ENCODE measurements around the gene ANAPC7.
"Not testable (repeated sequence)": the region's sequence is repeated elsewhere in the genome, so short reads cannot be mapped to it uniquely, and the experiment has no call there.

ANAPC7 gene, protein sequence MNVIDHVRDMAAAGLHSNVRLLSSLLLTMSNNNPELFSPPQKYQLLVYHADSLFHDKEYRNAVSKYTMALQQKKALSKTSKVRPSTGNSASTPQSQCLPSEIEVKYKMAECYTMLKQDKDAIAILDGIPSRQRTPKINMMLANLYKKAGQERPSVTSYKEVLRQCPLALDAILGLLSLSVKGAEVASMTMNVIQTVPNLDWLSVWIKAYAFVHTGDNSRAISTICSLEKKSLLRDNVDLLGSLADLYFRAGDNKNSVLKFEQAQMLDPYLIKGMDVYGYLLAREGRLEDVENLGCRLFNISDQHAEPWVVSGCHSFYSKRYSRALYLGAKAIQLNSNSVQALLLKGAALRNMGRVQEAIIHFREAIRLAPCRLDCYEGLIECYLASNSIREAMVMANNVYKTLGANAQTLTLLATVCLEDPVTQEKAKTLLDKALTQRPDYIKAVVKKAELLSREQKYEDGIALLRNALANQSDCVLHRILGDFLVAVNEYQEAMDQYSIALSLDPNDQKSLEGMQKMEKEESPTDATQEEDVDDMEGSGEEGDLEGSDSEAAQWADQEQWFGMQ

DNA sequence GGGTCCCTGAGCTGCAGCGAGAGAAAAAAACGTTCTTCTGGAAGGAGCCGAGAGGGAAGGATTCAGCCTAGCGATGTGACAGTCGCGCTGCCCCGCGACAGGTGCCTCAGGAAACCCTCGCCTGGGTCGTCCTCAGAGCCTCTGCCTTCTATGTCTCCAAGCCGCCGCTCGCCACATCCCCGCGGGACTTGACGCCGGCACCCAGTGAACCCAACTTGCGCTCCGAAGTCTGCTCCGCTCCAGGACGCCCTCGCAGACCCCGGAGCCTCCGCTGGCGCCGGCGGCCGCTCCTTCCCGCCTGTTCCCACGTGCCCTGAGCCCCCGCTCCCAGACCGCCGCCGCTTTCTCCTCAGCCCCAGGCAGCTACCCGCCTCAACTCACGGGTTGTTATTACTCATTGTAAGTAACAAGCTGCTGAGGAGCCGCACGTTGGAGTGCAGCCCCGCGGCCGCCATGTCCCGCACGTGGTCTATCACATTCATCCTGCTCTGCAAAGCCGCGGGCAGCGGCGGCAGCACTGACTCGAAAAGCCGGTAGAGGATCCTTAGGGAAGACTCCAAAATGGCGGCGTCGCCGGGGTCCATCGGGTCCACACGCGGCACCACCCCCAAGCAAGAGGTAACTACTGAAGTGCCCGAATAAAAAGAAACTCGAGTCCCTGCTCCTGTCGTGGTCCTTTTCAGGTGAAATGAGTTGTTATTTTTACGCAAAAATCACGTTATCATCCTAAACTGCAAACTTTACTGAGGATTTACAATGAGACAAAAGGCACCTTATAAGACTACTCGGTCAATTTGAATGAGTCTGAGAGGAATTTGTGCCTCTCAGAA is at the start of gene ANAPC7:
Gene ANAPC7 (minus strand): TSS at position 563 of the 830 bp plus-strand sequence. CDS start 81 bp downstream, at position 482.
- H3K4me1 Mint-ChIP-seq, result peaks cover 26% of the 10 kb centered on the region
- H3K9me3 Mint-ChIP-seq, result no peaks in the 10 kb centered on the region
- peak within 1 kb of the TSS; percentile 100 for H3K27ac Mint-ChIP-seq
- H3K36me3 Mint-ChIP-seq, result peaks cover 8% of the 10 kb centered on the region
- H3K4me3 Mint-ChIP-seq, result peak within 1 kb of the TSS; percentile 100
- no peaks in the 10 kb centered on the region for H3K27me3 Mint-ChIP-seq

DNA sequence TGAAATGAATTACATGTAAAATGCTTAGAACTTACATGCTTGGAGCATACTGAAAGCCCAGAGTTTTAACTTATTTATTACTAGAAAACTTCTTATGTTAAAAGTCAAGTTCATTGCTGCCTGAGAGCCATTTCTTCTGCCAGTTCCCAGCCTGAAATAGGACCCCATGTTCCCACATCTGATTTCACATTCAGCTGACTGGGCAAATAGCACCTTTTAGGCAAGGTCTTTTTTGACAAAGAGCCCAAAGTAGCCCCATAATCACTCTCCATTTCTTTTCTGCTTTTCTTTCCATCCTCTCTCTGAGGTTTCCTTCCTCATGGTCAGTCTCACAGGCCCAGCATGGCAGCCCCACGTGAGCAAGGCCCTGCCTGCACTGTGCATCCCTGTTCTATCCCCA is 47.8 kb upstream of the ANAPC7 start:
- Mint-ChIP-seq H3K4me1 (peaks cover 38% of the 10 kb centered on the region), H3K36me3 (peaks cover 15% of the 10 kb centered on the region), H3K27me3 (no peaks in the 10 kb centered on the region), H3K4me3 (peak overlapping the region; percentile 99), H3K9me3 (no peaks in the 10 kb centered on the region), H3K27ac (peak overlapping the region; percentile 70)

DNA sequence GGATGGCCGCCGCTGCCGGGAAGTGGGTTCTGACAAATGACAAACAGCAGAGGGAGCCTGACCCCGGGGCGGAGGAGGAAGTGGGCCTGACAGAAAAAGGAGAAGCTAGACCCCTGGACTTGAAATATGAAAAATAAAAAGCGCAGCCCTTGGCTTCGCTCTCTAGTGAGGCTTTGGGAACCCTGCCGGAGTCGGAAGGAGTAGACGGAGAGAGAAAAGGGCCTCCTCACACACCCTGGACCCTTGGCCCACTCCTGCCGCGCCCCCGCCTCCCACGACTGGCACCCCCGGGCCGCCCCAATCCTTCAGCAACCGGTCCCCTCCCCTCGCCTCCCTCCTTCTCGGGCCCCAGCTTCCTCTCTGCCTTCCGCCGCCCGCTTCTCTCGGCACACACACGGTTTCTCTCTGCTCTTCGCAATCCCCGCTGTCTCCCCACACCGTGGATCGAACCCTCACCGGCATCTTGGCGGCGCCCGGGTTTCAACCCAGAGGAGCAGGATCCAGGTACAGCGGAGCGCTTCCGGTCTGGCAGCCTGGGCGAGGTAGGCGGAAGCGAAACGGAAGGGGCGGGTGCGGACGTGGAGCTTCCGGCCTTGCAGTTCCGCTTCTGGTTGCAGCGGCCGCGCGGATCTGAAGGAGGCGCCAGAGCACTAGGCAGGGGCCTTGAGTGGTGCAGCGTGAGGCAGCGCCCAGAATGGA is 46.4 kb upstream of the ANAPC7 start, which contains the start of gene ARPC3:
Gene ARPC3 (minus strand): TSS at position 539 of the 699 bp plus-strand sequence. CDS start 77 bp downstream, at position 462.
- H3K27me3 Mint-ChIP-seq, result no peaks in the 10 kb centered on the region
- H3K9me3 Mint-ChIP-seq, result no peaks in the 10 kb centered on the region
- peaks cover 20% of the 10 kb centered on the region for H3K36me3 Mint-ChIP-seq
- H3K27ac Mint-ChIP-seq, result peak within 1 kb of the TSS; percentile 100
- H3K4me3 Mint-ChIP-seq, result peak within 1 kb of the TSS; percentile 99
- peaks cover 44% of the 10 kb centered on the region for H3K4me1 Mint-ChIP-seq

DNA sequence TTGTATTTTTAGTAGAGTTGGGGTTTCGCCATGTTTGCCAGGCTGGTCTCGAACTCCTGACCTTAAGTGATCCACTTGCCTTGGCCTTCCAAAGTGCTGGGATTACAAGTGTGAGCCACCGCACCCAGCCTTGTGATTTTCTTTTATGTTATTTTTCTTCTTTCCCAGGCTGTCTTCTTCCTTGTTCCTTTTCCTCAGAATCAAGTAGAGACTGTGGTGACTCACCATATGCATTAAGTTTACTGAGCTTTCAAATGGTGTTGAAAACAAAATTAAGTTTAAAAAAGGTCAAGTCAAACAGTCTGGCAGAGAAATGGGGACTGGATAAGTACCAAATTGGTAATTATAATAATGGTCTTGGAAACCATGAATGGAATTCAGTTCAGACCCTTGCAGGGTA is 40.9 kb upstream of the ANAPC7 start:
- Mint-ChIP-seq H3K4me3 (no peak overlapping the region), H3K27ac (peak overlapping the region; percentile 68), H3K27me3 (no peaks in the 10 kb centered on the region), H3K9me3 (no peaks in the 10 kb centered on the region), H3K36me3 (peaks cover 16% of the 10 kb centered on the region), H3K4me1 (peaks cover 36% of the 10 kb centered on the region)

DNA sequence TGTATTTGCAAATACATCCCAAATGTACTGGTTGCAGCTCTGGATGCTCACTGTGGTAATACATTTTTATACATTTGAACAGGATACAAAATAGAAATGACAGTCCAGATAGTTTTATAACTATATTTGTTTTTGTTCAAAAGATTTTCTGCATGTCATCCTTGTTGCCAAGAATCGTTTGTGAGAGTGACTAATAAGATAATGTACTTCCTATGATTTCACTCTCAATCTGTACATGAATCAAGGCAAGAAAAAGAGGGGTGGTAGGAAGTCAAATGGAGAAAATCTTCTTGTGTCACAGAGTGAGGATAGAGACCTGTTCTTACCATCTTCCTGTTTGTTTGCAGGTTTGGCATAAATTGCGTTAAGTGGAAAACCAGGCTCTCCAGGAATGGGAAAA is 32.7 kb upstream of the ANAPC7 start:
- Mint-ChIP-seq H3K36me3 (peaks cover 4% of the 10 kb centered on the region), H3K9me3 (no peaks in the 10 kb centered on the region), H3K27me3 (no peaks in the 10 kb centered on the region), H3K27ac (no peak overlapping the region), H3K4me1 (no peaks in the 10 kb centered on the region), H3K4me3 (no peak overlapping the region)

DNA sequence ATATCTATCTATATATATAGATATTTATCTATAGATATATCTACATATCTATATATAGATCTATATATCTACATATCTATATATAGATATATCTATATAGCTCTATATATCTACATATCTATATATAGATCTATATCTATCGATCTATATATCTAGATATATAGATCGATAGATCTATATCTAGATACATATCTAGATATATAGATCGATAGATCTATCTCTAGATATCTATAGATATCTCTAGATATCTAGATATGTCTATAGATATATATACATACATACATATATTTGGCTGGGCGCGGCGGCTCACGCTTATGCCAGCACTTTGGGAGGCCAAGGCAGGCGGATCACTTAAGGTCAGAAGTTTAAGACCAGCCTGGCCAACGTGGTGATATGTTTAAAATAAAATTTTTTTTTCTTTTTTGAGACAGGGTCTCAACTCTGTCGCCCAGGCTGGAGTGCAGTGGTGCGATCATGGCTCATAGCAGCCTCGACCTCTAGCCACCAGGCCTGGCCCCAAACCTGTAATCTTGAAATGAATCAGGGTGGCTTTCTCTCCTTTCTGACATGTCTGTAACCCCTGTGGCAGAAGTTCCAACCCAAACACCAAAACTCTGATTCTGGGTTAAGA is 28.6 kb upstream of the ANAPC7 start:
- H3K4me1 Mint-ChIP-seq, result no peaks in the 10 kb centered on the region
- H3K4me3 Mint-ChIP-seq, result no peak overlapping the region
- H3K27me3 Mint-ChIP-seq, result no peaks in the 10 kb centered on the region
- no peaks in the 10 kb centered on the region for H3K9me3 Mint-ChIP-seq
- peaks cover 4% of the 10 kb centered on the region for H3K36me3 Mint-ChIP-seq
- H3K27ac Mint-ChIP-seq, result no peak overlapping the region

DNA sequence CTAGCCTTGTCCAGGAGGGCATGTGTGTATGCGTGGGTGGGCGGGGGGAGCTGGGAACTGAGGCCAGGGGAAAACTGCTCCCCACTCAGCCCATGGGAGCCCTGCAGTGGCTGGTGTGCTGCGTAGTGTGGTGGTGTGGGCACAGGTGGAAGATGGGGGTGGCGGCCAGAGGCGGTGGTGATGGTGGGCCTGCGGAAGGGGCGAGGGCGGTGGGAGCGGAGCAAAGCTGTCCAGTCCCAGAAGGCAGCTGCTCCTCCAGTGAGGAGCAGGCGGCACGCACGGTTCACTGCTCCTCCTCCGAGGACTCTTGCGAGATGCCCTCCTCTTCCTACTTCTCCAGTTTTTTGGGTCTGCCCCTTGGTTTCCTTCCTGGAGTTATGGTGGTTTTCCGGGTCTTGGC is 26.2 kb upstream of the ANAPC7 start:
- not testable (repeated sequence) for H3K4me3 Mint-ChIP-seq, H3K9me3 Mint-ChIP-seq, H3K4me1 Mint-ChIP-seq, H3K27ac Mint-ChIP-seq, H3K36me3 Mint-ChIP-seq, H3K27me3 Mint-ChIP-seq

DNA sequence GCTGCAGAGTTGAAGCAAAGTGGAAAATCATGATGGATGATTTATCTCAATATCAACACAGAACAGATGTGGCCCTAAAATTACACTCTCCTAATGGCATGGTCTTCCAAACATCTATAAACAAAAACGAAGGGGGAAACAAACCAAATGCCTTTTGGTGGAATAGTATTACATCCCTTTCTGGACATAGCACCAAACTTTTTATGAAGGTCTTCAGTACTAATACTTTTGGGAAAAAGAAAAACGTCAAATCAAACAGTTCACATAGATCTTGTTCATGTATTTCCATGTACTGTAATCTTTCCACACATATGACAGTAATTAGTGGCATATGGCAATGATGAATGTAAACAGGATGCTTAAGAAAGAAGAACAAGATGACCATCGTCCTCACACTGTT is 22.9 kb upstream of the ANAPC7 start:
- no peaks in the 10 kb centered on the region for H3K27me3 Mint-ChIP-seq
- no peak overlapping the region for H3K4me3 Mint-ChIP-seq
- no peaks in the 10 kb centered on the region for H3K9me3 Mint-ChIP-seq
- no peaks in the 10 kb centered on the region for H3K4me1 Mint-ChIP-seq
- no peaks in the 10 kb centered on the region for H3K36me3 Mint-ChIP-seq
- H3K27ac Mint-ChIP-seq, result no peak overlapping the region

DNA sequence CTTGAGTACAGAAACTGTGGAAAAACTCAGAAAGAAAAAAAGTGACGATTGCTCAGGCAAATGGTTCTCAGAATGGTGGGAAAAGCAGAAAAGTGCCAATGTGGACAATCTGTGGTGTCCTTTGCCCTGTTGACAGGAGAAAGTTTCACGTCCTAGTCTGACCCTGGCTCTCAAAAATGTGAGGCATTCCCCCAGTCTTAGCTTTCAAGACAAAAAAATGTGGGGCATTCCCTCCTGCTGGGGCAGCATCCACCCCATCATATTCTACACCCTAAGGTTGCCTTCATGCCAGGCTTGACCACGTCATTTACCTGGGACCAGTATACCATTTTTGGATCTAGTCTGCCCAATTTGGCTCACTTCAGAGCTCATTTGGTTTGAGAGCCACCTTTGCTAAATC is 20.7 kb upstream of the ANAPC7 start:
- Mint-ChIP-seq H3K27ac (no peak overlapping the region), H3K4me1 (no peaks in the 10 kb centered on the region), H3K36me3 (no peaks in the 10 kb centered on the region), H3K9me3 (no peaks in the 10 kb centered on the region), H3K4me3 (no peak overlapping the region), H3K27me3 (no peaks in the 10 kb centered on the region)

DNA sequence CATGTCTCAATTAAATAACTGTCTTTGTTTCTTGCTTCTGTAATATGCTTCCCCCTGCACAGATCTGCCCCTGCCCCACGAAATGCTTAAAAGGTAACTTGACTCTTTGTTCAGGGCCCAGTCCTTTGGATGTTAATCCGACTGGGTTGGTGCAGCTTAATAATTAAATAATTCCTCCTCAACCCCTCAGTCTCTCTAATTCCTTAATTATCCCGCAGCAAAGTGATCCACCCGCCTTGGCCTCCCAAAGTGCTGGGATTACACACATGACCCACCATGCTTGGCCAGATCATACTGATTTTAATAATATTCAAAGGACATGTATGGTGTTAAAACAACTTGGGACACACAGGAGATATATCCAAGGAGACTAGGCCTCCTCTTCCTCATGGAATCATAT is 18.2 kb upstream of the ANAPC7 start:
- H3K4me3 Mint-ChIP-seq, result no peak overlapping the region
- H3K9me3 Mint-ChIP-seq, result no peaks in the 10 kb centered on the region
- no peak overlapping the region for H3K27ac Mint-ChIP-seq
- no peaks in the 10 kb centered on the region for H3K4me1 Mint-ChIP-seq
- no peaks in the 10 kb centered on the region for H3K36me3 Mint-ChIP-seq
- no peaks in the 10 kb centered on the region for H3K27me3 Mint-ChIP-seq

DNA sequence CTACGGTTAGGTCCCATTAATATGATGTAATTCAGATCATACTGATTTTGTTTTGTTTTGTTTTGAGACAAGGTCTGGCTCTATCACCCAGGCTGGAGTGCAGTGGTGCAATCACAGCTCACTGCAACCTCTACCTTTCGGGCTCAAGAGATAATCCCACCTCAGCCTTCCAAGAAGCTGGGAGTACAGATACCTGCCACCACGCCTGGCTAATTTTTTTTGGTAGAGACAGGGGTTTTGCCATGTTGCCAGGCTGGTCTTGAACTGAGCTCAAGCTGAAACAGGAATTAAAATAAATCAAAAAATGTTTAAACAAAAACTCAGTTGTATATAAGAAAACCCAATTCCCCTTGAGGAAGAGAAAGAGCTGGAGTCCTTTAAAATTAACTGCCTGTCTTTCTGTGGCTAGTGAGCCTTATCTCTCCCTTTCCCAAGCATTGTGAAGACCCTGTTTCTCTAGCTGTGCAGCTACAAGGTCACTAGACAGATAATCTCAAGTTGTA is 17.7 kb upstream of the ANAPC7 start:
- no peaks in the 10 kb centered on the region for H3K9me3 Mint-ChIP-seq
- H3K4me1 Mint-ChIP-seq, result no peaks in the 10 kb centered on the region
- H3K4me3 Mint-ChIP-seq, result no peak overlapping the region
- H3K27ac Mint-ChIP-seq, result no peak overlapping the region
- H3K27me3 Mint-ChIP-seq, result no peaks in the 10 kb centered on the region
- H3K36me3 Mint-ChIP-seq, result no peaks in the 10 kb centered on the region

DNA sequence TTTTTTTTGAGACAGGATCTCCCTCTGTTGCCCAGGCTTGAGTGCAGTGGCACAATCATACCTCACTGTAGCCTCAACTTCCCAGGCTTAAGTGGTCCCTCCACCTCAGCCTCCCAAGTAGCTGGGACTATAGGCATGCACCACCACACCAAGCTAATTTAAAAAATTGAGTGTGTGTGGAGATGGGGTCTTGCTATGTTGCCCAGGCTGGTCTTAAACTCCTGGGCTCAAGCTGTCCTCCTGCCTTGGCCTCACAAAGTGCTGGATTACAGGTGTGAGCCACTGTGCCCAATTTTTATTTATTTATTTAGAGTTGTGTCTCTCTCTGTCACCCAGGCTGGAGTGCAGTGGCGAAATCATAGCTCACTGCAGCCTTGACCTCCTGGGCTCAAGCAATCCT is 17.1 kb upstream of the ANAPC7 start:
- not testable (repeated sequence) for H3K27ac Mint-ChIP-seq, H3K27me3 Mint-ChIP-seq, H3K4me1 Mint-ChIP-seq, H3K4me3 Mint-ChIP-seq, H3K9me3 Mint-ChIP-seq, H3K36me3 Mint-ChIP-seq

DNA sequence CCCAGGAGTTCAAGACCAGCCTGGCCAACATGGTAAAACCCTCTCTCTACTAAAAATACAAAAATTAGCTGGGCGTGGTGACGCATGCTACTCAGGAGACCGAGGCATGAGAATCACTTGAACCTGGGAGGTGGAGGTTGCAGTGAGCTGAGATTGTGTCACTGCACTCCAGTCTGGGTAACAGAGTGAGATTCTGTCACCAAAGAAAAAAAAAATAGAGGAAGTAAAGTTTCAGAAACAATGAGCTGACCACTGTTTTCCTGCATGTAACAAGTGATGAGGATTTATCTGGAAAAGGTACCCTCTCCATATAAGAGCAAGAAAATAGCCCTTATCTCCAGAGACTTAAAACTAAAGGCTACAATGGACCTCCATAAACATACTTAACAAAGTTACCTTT is 13.6 kb upstream of the ANAPC7 start:
- H3K27me3 Mint-ChIP-seq, H3K27ac Mint-ChIP-seq, H3K36me3 Mint-ChIP-seq, H3K4me1 Mint-ChIP-seq, H3K9me3 Mint-ChIP-seq, H3K4me3 Mint-ChIP-seq: not testable (repeated sequence)

DNA sequence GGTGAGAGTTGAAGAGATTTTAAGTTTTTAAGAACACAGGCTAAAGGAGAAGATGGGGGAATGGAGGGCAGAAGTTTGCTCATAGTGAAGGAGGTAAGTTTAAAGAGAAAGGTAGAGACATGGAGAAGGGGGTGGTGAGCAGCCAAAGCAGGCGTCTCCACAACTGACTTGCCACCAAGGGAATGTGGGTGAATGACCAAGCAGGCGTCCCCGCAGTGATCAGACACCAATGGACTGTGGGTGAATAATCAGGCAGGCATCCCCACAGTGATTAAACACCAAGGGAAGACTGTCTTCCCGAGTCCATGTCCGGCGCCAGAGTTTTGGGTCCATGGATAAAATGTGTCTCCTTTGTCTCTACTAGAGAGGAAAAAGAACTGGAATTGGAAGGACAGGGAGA is 6.6 kb upstream of the ANAPC7 start:
- not testable (repeated sequence) for H3K27me3 Mint-ChIP-seq, H3K9me3 Mint-ChIP-seq, H3K27ac Mint-ChIP-seq, H3K36me3 Mint-ChIP-seq, H3K4me1 Mint-ChIP-seq, H3K4me3 Mint-ChIP-seq

DNA sequence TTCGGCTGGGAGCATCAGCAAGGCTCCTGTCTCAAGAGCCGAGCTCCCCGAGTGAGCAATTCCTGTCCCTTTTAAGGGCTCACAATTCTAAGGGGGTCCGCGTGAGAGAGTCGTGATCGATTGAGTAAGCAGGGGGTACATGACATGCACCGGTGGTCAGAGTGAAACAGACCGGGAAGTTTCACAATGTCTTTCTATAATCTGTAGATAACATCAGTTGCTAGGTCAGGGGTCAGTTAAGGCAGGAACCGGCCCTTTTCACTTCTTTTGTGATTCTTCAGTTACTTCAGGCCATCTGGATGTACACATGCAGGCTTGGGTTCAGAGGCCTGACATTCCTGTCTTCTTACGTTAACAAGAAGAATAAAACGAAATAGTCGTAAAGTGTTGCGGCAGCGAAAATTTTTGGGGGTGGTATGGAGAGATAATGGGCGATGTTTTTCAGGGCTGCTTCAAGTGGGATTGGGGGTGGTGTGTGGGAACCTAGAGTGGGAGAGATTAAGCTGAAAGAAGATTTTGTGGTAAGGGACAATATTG is 1.7 kb upstream of the ANAPC7 start:
- not testable (repeated sequence) for H3K27me3 Mint-ChIP-seq, H3K4me3 Mint-ChIP-seq, H3K9me3 Mint-ChIP-seq, H3K27ac Mint-ChIP-seq, H3K36me3 Mint-ChIP-seq
- H3K4me1 Mint-ChIP-seq, result peaks cover 17% of the 10 kb centered on the region

Data from activated naive CD4-positive, alpha-beta T cell treated with anti-CD3 and anti-CD28 coated beads, Interleukin-2, amount 50 U/mL, for 24 hours (primary cell).